Left forelimb (tissue), 1 donor: ENCODE data around the gene ZNF784.

Source experiments
- DNase-seq: peaks from one replicate; pipeline ENCODE4 v3.0.0-alpha.2; 2018; ENCODE audit warnings: low spot score

ZNF784 gene

GRCh38 chr19:55620410-55621204 is 3.8 kb downstream of the ZNF784 start:
- no peak for DNase-seq

DNA sequence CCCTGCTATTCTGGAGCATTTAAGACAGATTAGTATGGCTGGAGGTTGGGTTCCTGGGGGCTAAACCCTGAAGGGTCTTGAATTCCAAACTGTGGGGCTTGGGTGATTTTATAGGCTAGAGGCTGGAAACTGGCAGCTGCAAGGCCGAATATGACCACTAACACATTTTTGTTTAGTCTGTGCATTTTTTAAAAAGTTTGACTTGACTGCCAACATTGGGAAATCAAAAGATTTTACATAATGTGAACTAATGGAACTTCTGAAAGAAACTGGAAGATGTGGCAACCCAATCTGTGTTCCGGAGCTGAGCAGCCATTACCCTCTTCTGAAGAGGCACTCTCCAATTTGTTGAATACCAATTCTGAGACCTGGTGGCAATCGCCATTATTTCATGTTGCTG is 5.1 kb downstream of the ZNF784 start:
- DNase-seq = no peak

- DNase-seq = no peak
These were observed 5.9 kb downstream of the ZNF784 start for GRCh38 chr19:55618426-55618825.

DNA sequence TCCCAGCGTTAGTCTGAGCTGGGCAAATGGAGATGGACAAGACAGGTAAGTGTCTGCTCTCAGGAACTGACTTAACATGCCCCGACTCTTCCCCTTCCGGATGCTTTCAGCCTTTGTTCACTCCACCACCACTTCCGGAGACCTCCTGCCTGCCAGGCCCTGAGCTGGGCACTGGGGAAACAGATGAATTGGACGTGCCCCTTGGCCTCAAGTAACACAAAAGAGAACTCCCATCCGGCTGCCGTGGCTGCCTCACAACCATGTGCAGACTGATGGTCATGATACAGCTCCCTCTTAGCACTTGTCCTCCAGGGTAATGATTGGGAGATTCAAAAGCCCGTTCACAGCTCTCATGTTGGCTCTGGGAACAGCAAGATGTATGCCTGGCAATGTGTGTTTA is 6.9 kb downstream of the ZNF784 start:
- DNase-seq = no peak

GRCh38 chr19:55616395-55616875 is 7.9 kb downstream of the ZNF784 start:
- DNase-seq = no peak

GRCh38 chr19:55615543-55616394 is 8.6 kb downstream of the ZNF784 start:
- DNase-seq = no peak

- no peak for DNase-seq
These were observed 9.4 kb downstream of the ZNF784 start for GRCh38 chr19:55614711-55615542.

GRCh38 chr19:55613930-55614710 is 10.2 kb downstream of the ZNF784 start:
- no peak for DNase-seq

DNA sequence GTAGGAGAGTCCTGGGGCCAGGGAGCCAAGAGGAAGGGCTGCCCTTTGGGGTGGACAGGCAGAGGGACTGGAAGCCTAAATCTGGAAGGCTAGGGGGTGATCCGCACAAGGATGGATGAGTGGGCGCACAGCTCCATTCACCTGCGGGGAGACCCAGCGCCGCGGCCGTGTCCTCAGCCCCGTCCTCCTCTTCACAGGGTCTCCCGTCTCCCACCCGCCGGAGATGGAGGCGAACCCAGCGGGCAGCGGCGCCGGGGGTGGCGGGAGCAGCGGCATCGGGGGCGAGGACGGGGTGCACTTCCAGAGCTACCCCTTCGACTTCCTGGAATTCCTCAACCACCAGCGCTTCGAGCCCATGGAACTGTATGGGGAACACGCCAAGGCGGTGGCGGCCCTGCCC is 11.0 kb downstream of the ZNF784 start:
- no peak for DNase-seq

DNA sequence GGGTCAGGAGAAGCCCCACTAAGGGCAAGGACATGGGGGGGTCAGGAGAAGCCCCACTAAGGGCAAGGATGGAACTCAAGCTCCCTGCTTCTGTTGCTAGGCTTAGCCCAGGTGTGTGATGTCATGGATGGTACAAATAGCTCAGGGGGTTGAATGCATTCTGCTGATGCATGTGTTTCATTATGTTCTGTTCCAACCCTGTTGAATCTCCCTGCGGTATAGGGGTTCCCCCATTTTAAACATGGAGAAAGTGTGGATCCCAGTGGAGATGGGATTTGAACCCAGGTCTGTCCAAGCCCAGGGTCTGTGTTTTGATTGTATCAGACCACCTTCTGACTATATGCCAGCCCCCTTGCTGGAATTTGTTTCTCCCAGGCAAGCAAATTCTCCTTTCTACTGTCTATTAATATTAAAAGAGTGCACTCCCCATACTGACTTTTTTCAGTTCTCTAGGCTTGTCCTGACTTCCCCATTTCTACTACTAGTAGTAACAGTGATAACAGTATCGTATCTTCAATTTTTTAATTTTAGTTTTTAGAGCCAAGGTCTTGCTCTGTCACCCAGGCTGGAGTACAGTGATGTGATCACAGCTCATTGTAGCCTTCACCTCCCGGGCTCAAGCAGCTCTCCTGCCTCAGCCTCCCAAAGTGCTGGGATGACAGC is 12.3 kb downstream of the ZNF784 start:
- no peak for DNase-seq

DNA sequence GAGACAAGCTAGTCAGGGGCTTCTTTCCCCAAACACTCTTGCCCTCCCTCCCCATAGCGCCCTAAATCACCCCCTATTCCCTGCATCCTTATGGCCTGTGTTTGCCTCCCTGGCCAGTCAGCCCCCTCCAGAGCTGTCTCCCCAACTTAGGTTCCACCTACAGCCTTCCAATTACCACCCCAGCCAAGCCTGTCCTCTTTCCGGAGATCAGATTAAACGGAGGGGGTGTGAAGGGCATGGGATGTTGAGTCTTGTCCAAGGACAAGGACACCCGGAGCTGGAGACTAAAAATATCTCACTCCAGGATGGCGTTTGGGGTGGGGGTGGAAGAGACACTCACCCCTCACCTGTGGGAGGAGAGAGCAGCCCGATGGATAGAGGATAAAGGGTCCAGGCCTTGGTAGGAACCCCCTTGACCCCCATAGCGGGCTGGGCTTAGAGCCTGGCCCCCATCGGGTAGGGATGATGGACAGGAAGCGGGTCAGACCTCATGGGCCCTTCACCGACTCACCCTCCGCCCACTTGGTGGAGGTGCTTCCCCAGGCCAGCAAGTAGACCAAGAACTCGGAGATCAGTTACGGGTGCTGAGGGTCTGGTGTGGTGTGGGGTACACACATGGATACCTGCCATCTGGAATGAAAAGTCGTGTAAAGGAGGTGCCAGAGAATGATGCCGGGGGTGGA is 12.9 kb downstream of the ZNF784 start:
- no peak for DNase-seq

DNA sequence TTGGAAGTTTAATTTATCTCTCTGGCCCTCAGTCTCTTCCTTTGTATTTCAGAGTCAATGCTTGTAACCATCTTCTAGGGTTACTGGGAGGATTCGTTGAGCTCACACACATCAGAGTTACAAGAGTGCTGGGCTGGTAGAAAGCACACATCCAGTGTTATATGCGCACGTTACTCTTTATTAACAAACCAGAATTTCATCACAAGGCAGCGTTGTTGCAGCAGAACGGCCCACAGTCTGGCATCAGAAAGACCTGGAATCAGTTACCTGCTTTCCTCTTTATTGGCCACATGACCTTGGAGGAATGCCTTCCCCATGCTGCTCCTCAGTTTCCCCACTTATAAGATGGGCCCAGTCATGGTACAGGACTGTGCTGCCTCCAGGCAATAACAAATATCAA is 15.0 kb downstream of the ZNF784 start:
- no peak for DNase-seq

- no peak for DNase-seq
These were observed 17.5 kb downstream of the ZNF784 start for GRCh38 chr19:55606817-55607216.

DNA sequence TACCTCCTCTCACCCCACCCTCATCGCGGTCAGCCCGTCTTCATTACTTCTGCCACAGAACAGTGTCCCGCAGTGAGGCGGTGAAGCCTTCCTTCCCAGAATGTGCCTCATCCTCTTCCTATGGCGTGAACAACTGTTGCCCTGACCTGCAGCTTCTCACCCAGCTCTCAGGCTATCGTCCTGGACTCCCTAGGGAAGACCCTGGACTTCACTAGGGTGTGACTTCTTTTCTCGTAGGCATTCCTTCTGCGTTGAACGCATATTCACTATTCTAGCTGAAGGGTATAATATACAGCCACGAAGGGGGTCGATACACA is 17.9 kb downstream of the ZNF784 start:
- no peak for DNase-seq

- peak; percentile 79 for DNase-seq
These were observed 18.5 kb downstream of the ZNF784 start, which contains the start of gene ZNF865 for GRCh38 chr19:55605637-55606470. Gene ZNF865 (plus strand): TSS chr19:55605647. CDS start chr19:55613619, 7,972 bp downstream.

- peak; percentile 99 for DNase-seq
These were observed 19.1 kb downstream of the ZNF784 start for GRCh38 chr19:55605207-55605636.

GRCh38 chr19:55603581-55604292 is 20.6 kb downstream of the ZNF784 start:
- DNase-seq = no peak

DNA sequence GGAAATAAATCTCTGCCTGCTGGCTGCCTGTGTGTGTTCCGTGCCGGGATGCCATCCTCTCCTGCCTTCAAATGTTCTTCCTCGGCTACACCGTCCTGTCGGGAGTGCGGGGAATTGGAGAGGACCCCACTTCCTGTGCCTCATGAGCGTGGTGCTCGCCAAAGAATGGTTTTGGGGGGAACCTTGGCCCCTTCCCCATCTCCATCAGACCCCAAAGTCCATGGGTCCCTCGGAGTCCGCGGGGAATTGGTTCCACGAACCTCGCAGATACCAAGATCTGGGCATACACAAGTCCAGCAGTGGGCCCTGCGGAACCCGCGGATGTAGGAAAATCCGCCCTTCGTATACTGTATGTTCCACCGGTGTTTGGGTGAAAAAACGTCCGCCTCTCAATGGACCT is 21.3 kb downstream of the ZNF784 start:
- DNase-seq = no peak
